ENCODE results near the gene SPATA13.
"Not testable (repeated sequence)": the region's sequence is repeated elsewhere in the genome, so short reads cannot be mapped to it uniquely, and the experiment has no call there.

The SPATA13 gene

GRCh38 chr13:24202215-24202614, 41.7 kb downstream of the SPATA13 start:
- no peak for DNase-seq

DNA sequence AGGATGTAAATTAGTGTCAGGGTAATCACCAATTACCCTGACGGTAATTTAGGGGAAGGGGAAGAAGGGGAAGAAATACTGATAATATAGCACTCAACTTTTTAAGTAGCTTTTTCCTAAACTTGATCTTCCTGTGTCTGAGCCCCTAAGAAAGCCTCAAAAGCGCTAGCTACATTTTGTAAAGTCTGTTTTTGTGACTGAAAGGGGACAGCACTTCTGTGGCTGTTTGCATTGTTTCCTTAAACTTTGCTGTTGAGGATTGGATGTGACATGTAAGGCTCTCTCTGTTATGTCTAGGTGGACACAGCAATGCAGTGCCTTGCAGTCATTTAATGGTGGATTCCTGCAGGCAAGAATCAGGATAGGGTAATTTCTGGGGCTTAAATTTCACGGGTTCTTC, 42.8 kb downstream of the SPATA13 start:
- DNase-seq: no peak

DNA sequence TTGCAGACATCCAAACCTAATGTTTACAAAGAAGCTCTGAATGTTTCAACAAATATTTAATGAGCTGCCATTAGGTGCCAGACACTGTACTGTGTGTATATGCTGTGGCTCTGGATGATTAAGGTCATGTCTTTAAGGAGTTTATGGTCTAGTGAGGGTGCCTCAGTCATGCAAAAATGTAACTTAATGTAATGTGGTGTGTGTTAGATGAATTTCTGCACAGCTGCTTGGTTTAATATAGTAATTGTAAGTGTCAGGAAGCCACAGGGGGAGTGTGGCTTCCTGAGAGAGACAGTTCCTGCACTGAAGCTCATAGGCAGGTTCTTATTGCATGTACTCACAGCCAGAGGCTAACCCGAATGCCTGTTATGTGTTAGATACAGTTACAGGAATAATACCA, 43.3 kb downstream of the SPATA13 start:
- DNase-seq: no peak

DNA sequence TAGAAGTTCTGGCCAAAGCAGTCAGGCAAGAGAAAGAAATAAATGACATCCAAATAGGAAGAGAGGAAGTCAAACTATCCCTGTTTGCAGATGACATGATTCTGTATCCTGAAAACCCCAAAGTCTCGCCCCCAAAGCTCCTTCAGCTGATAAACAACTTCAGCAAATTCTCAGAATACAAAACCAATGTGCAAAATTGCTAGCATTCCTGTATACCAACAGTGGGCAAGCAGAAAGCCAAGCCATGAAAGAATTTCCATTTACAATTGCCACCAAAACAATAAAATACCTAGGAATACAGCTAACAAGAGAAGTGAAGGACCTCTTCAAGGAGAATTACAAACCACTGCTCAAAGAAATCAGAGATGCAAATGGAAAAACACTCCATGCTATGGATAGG, 44.6 kb downstream of the SPATA13 start:
- DNase-seq: not testable (repeated sequence)

DNA sequence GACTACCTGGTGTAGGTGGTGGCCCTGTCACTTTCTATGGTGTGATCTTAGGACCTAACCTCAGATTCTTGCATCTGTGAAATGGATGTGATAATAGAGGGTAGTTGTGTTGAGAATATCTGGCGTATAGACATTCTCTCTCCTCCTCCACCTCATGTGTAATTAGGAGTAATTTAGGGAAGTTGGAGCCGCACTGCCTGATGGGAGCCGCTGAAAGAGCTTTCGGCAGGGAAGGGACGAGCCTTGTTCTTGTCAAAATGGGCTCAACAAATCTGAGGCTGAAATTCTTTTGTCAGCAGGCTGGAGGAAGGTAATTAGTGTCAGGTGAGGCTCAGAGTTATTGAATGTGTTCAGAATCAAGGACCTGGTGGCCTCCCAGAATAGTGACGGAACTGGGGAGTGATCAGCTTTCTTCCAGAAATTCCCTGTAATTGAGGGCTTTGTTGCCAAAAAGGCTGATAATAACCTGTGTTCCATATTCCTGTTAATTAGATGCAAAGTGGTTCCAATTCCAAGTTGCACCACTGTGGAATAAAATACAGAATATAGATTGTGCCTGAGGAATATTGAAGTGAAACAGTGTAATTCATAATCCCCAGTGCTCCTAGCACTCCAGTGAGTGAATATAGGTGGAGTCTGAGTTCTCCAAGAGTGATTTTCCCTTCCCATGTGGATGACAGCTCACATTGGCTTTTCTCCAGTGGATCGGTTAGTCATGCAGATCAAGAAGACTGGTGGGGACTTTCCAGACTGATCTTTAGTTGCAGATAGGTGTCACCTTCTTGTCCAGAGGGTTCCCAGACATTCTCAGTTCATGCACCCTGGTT, 47.5 kb downstream of the SPATA13 start:
- DNase-seq: no peak

GRCh38 chr13:24209138-24209537, 48.6 kb downstream of the SPATA13 start:
- no peak for DNase-seq

- no peak for DNase-seq
Observed at GRCh38 chr13:24212254-24212653, 51.7 kb downstream of the SPATA13 start.

DNA sequence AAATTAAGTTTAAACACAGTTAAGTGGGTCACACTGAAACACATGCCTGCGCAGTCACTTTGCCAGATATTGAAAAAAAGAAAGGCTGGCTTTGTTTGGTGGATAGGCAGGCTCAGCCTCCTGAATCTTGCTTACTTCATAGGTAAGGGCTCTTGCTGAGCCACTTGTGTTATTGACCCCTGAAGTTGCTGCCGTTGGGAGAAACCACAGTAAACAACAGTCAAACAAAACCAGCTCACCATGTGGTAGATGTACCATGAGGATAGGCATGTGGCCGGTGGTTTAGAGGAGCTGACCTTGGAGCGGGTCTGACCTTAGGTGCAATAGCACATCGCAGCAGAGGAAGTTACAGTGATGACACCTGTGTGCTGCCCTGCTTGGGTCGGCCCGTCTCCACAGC, 52.2 kb downstream of the SPATA13 start:
- DNase-seq: no peak

DNA sequence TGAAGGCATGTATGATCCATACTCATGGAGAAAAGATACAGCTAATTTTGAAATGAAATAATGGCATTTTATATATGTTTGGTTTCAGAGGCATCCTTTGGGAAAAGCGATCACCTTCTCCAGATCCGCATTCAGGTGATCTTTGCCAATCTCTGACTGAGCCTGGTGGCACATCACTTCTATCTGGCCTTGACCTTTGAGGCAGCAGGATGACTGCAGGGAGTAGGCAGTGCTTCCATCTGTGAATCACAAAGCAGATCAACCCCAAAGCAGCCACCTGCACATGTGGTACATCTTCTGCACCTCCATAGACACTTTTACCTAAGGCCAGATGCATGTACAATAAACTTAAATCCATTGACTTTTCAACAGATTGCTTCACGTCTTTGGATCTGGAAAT, 53.4 kb downstream of the SPATA13 start:
- DNase-seq: no peak

GRCh38 chr13:24214528-24214927, 54.0 kb downstream of the SPATA13 start:
- DNase-seq: no peak

DNA sequence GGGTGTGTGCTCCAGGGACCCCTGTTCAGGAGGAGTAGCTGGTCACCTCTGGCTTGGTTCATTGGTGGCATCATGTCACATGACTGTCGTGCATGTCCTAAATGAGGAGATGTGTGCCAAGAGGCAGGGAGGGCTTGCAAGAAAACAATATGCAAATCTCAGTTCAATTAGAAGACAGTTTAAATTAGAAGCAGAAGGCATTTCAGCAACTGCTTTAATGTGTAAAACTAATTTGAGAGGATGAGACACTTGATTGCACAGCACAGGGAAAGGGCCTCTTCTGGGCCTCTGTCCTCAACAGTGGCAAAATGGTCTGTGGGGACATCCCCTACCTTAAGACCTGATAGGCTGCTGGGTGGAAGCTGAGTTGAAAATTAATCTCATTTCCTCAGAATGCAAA, 54.6 kb downstream of the SPATA13 start:
- DNase-seq: no peak

- DNase-seq: no peak
Observed at GRCh38 chr13:24215732-24216131, 55.2 kb downstream of the SPATA13 start.

- no peak for DNase-seq
Observed at GRCh38 chr13:24216176-24216575, 55.7 kb downstream of the SPATA13 start.

GRCh38 chr13:24216779-24217178, 56.3 kb downstream of the SPATA13 start:
- not testable (repeated sequence) for DNase-seq

DNA sequence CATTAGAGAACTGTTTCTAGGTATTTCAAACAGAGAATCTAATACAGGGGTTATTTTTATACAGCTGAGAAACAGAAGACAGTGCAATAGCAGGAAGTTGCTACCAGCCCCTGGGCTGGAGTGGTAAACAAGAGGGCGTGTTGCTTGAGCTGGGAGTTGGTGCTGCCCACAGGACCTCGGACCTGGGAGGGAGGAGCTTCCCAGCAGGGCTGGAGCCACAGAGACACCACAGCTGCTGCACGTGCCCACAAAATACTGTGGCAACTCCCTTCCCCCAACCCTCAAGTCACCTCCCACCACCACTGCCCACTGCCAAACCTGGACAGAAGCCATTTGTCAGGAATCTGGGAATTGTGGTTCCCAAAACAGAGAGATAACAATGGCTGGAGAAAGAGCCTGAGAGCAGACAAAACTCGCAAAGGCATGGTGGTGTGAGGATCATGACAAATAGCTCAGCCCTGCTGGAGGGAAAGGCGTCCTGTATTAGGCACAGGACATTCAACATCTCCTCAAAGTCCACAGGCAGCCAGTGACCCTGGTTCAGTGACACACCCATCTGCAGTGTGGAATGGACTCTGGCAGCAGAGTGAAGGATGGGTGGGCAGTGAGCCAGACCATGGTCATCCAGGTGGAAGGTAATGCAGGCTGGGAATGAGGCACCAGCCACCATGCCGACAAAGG, 57.2 kb downstream of the SPATA13 start:
- DNase-seq: no peak

GRCh38 chr13:24218338-24218737, 57.8 kb downstream of the SPATA13 start:
- no peak for DNase-seq

- no peak for DNase-seq
Observed at GRCh38 chr13:24218977-24219376, 58.5 kb downstream of the SPATA13 start.

DNA sequence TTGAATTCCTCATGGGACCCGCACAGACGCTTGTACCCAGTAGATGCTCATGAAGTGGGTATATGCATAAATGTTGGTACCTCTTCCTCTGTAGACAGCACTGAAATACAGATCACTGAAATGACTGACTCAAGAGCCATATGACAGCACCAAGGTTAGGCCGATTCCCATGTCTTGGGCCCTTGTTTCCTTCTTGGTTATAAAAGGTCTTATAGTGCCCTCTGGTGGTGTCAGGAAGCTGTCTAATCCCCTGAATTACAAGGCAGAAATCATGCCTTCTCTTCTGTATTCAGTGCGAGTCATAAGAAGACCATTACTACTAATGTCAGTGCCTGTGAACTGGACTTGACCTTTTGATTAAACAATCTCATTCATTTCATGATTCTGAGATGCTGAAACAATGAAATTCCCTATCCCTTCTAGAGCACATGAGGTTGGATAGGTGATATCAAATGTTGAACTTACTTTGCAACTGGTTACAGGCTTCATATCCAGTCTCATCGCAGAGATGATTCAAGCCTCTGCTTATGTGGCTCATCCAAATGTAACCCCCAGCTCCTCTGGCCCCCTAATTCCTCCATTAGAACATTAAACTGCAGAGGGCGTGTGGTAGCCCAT, 59.7 kb downstream of the SPATA13 start:
- no peak for DNase-seq

GRCh38 chr13:24221007-24221406, 60.5 kb downstream of the SPATA13 start:
- DNase-seq: no peak

- no peak for DNase-seq
Observed at GRCh38 chr13:24222756-24223155, 62.2 kb downstream of the SPATA13 start.

DNA sequence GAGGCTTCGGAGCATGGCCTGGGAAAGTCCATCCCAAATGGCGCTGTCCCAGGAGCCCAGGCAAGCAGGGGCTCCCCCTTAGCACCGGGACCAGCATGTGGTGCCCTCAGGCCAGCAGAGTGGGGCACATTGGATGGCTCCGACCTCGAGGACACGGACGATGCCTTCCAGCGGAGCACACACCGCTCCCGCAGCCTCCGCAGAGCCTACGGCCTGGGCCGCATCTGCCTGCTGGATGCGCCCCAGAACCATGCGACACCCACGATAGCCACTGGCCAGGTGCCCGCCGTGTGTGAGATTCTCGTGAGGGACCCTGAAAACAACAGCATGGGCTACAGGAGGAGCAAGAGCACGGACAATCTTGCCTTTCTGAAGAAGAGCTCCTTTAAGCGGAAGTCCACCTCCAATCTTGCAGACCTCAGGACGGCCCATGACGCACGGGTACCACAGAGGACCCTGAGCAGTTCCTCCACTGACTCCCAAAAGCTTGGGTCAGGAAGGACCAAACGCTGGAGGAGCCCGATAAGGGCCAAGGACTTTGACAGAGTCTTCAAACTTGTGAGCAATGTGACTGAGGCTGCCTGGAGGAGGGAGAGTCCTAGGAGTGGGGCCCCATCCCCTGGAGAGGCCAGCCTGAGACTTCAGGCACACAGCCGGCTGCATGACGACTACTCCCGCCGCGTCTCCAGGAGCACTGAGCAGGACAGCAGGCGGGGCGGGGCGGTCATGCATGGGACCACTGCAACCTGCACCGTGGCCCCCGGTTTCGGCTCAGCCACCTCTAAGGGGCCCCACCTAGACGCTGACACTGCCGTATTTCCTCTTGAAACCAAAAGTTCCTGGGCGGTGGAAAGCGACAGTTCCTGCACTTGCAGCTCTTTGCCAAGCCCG, 63.1 kb downstream of the SPATA13 start:
- no peak for DNase-seq

- no peak for DNase-seq
Observed at GRCh38 chr13:24224232-24224680, 63.7 kb downstream of the SPATA13 start.

GRCh38 chr13:24225062-24225461, 64.5 kb downstream of the SPATA13 start:
- DNase-seq: no peak

Measured in activated effector memory CD4-positive, alpha-beta T cell treated with Interleukin-2 at 50 U/mL for 16 hours (primary cell).